Measurements from ENCODE around the gene LRSAM1. TPM values are rescaled to one million over a fixed set of nuclear protein-coding genes. Genes with fewer than 3 reads are reported as not detected.
A peak's percentile ranks its signal among the peaks of the same experiment; 100 is the strongest.

Gene LRSAM1
- polyA plus RNA-seq, 1 experiment, result 3.4 TPM

DNA sequence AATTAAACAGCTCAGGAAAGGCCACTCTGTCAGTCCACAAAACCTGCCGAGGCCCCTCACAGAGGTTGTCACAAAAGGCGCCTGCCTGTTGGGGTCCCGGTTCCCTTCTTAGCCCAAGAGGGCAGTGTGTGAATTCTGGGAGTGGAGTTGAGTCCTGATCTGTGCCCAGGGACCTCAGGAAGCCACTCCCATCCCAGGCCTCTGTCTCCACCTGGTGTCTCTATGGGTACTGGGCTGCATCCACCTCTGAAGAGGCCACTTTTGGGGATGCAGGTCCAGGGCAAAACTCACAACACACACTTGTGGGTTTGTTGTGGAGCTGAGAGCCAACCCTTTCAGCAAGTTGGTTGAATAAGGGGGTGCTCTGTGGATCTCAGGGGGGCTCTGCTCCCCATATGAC lies 86.5 kb downstream of the LRSAM1 start:
- Histone ChIP-seq H3K27me3 (ENCODE audit: control insufficient read depth, insufficient read depth, low read length) (no peaks in the 10 kb centered on the region), H3K9me3 (ENCODE audit: control insufficient read depth, insufficient read depth, low read length) (no peaks in the 10 kb centered on the region), H3K27ac (ENCODE audit: low read depth, low read length) (peak overlapping the region; percentile 70), H3K4me3 (ENCODE audit: low read depth, low read length) (no peak overlapping the region)
- POLR2A ChIA-PET, result interaction anchor here (0.7 to 2.4 kb wide), 5 partner anchors 17 to 41 kb away, joined by 4 to 10 read pairs (median 7); no protein-coding TSS in a partner anchor
- CTCF ChIA-PET, result interaction anchor here (1.9 kb wide), 1 partner anchor 12 kb away, joined by 16 read pairs; no protein-coding TSS in a partner anchor
- DNase-seq (ENCODE audit: low read depth, low spot score), result no peak
- TF ChIP-seq, protein P1, sequence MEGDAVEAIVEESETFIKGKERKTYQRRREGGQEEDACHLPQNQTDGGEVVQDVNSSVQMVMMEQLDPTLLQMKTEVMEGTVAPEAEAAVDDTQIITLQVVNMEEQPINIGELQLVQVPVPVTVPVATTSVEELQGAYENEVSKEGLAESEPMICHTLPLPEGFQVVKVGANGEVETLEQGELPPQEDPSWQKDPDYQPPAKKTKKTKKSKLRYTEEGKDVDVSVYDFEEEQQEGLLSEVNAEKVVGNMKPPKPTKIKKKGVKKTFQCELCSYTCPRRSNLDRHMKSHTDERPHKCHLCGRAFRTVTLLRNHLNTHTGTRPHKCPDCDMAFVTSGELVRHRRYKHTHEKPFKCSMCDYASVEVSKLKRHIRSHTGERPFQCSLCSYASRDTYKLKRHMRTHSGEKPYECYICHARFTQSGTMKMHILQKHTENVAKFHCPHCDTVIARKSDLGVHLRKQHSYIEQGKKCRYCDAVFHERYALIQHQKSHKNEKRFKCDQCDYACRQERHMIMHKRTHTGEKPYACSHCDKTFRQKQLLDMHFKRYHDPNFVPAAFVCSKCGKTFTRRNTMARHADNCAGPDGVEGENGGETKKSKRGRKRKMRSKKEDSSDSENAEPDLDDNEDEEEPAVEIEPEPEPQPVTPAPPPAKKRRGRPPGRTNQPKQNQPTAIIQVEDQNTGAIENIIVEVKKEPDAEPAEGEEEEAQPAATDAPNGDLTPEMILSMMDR (IDR thresholded peaks at IDR 0.05; ENCODE audit: low read depth, low read length), result peak; percentile 43

DNA sequence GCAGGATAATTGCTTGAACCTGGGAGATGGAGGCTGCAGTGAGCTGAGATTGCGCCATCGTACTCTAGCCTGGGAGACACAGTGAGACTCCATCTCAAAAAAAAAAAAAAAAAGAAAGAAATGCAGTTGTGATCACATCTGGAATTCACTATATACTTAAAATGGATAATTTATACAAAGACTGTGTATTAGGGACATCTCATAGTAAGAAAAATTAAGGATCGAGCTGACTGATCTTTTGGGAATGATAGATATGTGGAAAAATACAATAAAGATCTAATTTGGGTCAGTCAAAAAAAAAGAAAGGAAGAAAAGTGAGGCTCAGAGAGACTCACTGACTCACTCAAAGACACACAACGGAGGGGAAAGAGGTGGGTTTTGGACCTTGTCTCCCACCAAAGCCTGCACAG lies 87.5 kb downstream of the LRSAM1 start:
- no peak overlapping the region for H3K4me3 ChIP-seq (ENCODE audit: low read depth, low read length)
- peak overlapping the region; percentile 96 for H3K27ac ChIP-seq (ENCODE audit: low read depth, low read length)
- TF ChIP-seq, protein P1 (IDR thresholded peaks at IDR 0.05; ENCODE audit: low read depth, low read length), result no peak
- ChIA-PET CTCF (interaction anchor here (0.5 to 1.9 kb wide), 4 partner anchors 13 to 46 kb away, joined by 4 to 10 read pairs (median 6); no protein-coding TSS in a partner anchor), POLR2A (interaction anchor here (0.6 to 2.4 kb wide), 10 partner anchors 10 to 462 kb away, joined by 3 to 10 read pairs (median 3); partner anchors contain the start of gene SLC2A8)
- H3K9me3 ChIP-seq (ENCODE audit: control insufficient read depth, insufficient read depth, low read length), result no peaks in the 10 kb centered on the region
- H3K27me3 ChIP-seq (ENCODE audit: control insufficient read depth, insufficient read depth, low read length), result no peaks in the 10 kb centered on the region
- DNase-seq (ENCODE audit: low read depth, low spot score), result no peak

DNA sequence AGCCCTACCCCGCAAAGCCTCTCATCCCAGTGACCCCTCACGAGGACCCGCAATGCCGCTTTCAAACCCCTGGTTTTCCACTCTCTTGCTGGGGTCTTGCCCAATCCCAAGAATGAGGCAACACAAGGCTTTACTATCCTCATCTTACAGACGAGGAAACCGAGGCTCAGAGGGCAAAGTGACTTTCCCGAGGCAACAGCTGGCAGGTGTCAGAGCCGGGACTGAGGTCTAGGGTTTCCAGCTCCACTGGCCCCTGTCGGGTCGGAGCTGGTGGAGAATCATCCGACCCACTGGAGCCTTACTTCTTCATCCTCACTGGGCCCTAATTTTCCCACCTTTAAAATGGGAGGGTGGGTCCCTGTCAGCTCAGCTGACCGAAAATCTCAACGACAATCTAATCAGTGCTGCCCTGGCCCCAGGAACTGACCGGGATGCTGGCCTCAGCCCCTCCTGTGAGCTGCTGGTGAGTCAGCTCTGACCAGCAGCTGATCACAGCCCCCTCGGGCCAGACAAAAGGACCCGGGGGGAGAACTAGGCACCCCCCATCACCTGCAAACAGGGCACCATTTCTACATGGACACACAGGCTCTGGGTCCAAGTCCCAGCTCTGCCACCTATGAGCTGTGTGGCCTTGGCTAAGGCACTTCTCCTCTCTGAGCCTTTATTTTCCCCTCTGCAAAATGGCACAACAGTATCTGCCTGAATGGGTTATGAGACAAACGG lies 88.1 kb downstream of the LRSAM1 start:
- POLR2A ChIA-PET, result interaction anchor here (0.6 to 2.4 kb wide), 11 partner anchors 11 to 143 kb away, joined by 3 to 10 read pairs (median 3); partner anchors contain the start of gene SLC2A8

DNA sequence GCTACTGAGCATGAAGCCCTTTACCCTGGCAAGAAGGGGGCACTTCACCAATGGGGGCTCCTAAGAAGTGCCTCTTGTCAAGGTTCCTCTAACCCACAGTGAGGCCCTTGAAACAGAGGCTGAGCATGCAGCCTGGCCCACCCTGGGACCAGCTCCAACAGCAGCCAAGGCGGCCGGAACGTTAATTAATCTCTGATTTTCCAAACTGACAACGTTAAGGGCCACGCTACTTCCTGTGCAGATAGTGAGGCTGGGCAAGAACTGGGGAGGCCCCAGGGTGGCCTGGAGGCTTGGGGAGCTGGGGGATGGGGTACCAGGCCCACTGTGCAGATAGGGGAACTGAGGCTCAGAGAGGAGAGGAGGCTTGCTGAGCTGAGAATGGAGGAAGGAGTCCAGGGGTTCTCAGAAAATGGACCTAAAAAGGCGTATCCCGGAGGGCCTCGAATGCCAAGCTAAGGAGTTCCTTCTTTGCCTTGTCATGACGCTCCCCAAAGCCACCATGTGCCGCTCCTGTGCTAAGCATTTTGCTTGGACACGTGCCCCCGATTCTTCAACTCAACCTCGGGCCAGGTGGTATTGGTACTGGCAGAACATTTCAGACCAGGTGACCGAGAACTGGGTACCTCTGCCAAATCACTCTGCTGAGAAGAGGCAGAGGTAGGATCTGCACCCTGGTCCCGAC lies 88.8 kb downstream of the LRSAM1 start:
- DNase-seq (ENCODE audit: low read depth, low spot score), result no peak
- no peak overlapping the region for H3K4me3 ChIP-seq (ENCODE audit: low read depth, low read length)
- no peaks in the 10 kb centered on the region for H3K27me3 ChIP-seq (ENCODE audit: control insufficient read depth, insufficient read depth, low read length)
- peak overlapping the region; percentile 96 for H3K27ac ChIP-seq (ENCODE audit: low read depth, low read length)
- ChIA-PET CTCF (interaction anchor here (1.0 to 1.9 kb wide), 5 partner anchors 13 to 195 kb away, joined by 3 to 10 read pairs (median 4); partner anchors contain the start of gene TOR2A), POLR2A (interaction anchor here (0.7 to 2.4 kb wide), 5 partner anchors 22 to 144 kb away, joined by 3 to 10 read pairs (median 4); partner anchors contain the start of gene SLC2A8)
- no peaks in the 10 kb centered on the region for H3K9me3 ChIP-seq (ENCODE audit: control insufficient read depth, insufficient read depth, low read length)
- TF ChIP-seq, protein P1 (IDR thresholded peaks at IDR 0.05; ENCODE audit: low read depth, low read length), result no peak

More for the DNA sequence above, 88.1 kb downstream of the LRSAM1 start:
- Histone ChIP-seq H3K9me3 (ENCODE audit: control insufficient read depth, insufficient read depth, low read length) (no peaks in the 10 kb centered on the region), H3K27me3 (ENCODE audit: control insufficient read depth, insufficient read depth, low read length) (no peaks in the 10 kb centered on the region), H3K4me3 (ENCODE audit: low read depth, low read length) (no peak overlapping the region), H3K27ac (ENCODE audit: low read depth, low read length) (peak overlapping the region; percentile 96)
- CTCF ChIA-PET, result interaction anchor here (0.5 to 1.9 kb wide), 6 partner anchors 14 to 195 kb away, joined by 3 to 10 read pairs (median 4); partner anchors contain the start of gene TOR2A
- no peak for DNase-seq (ENCODE audit: low read depth, low spot score)
- TF ChIP-seq, protein P1 (IDR thresholded peaks at IDR 0.05; ENCODE audit: low read depth, low read length), result no peak

Measured in AG04450 (cell line).